CD4-positive, alpha-beta T cell treated with Interleukin-10 for 1 hour (primary cell): ENCODE results near the gene MPP3.

Experiments used
- DNase-seq: peaks from one replicate; pipeline ENCODE4 v3.0.0-alpha.2; 2020

Gene MPP3

DNA sequence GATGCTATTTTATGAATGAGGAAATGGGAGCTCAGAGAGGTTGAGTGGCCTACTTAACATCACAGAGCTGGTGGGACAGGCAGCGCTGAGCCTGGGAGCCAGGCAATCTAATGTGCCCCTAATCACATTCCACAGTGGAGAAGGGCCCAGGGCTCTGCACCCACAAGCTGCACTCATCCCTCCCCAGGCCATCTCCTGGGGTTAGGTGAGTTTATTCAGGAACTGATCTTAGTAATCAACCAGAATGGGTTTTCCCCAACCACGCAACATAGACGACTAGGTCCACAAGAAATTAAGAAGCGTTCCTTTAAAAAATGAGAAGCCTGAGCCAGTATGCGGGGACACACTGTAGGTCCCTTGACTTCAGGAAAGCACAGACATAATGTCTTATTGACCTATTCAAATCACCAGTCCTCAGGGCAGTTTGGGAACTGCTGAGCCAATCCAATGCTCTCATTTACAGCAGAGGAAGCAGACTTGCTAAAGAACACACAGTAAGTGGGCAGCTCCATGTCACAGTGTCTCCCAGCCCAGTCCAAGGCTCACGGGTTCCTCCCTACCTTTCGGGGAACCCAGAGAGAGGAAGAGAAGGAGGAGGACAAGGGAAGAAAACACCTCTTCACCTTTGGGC is 2.3 kb downstream of the MPP3 start:
- no peak for DNase-seq

DNA sequence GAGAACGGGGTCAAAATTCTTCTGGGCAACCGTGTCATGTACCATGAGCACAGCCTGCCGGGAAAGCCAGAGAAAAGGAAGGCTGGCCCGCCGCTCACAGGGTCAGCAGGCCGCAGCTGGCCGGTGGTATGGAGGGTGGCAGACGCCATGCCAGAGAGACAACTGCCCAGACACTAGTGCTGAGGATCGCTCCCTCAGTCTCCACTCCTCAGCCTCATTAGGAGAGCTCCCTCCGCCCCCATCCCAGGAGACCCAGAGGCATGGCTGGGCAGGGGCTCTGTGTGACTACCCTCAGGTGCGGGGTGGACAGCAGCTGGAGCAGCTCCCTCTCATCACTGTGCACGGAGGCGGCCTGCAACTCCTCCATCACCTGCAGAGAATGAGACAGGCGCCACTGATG is 3.2 kb downstream of the MPP3 start:
- DNase-seq: no peak

DNA sequence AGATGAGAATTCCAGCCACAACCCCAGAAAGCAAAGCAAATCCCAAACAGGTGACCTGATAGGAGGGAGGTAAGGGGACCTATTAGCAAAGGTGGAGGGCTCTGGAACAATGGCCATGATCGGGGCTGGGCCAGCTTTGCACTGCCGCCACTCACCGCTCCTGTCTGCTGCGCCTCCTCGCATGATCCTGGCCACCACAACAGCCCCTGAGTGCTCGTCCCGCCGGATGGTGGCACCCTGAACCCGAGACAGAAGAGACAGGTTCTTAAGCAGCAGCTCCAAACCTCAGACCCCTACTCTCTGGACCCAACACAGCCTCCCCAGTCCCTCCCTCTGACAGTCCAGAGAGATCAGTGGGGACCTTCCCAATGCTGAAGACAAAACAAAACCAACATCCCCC is 5.3 kb downstream of the MPP3 start:
- DNase-seq: no peak

DNA sequence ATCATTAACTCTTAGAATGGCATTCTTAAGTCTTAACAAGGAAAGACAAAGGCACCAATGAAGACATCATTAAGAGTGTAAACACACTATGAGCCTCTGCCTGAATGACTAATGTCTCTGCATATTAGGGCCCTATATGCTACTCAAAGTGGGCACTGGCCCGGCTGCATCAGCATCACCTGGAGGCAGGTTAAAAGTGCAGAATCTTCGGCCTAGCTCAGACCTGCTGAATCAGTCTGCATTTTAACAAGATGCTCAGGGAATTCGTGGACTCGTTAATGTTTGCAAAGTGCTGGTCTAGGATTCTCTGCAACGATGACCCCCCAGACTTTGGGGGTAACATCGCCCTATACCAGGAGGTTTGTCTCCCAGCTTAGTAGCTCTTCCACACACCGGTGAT is 6.7 kb downstream of the MPP3 start:
- DNase-seq: no peak

DNA sequence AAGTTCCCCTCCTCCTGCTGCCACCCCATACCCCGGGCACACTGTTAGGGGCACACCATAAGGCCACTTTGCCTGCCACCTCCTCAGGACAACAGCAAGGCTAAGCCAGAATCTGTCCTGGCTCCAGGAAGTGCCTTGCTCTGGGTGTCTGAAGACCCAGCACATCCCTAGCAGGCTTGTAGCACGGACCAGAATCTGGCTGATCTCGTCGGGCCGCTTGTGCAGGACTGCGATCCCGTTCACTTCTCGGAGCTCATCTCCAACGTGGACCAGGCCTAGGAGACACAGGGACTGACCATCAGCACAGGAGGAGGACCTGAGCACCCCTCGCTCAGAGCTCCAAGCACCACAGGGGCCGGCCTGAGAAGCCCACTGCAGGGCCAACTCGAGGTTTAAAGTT is 7.4 kb downstream of the MPP3 start:
- no peak for DNase-seq

DNA sequence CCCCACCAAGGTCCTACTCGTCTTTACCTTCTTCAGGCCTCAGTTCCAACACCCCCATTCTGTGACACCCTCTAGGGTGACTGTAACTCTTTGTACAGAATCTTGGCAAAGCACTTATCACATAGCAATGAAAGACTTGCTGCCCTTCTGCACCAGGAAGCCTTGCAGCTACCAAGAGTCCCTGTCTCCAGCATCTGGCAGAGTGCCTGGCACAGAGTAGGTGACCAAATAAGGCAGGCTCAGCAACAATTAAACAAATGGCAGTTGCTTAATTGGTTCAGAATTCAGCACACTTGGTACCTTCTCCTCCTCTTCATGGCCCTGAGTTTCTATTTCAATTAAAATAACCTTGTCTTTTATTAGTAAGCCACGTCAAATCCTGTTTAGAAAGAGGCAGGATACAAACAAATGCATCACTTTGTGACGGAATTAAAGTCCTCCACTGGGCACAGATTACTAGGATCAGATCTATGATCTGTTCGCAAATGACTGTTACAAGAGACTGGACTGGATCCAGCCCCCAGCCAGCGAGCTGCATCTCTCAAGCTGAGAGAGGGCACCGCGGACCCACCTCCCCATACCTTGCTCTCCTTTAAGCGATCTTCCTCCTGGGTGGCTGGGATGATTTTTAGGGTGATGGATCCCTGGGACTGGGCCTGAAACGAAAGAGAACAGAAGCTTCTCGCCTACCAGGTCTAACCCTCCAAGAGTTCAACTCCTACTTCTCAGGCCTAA is 9.4 kb downstream of the MPP3 start:
- DNase-seq: no peak

DNA sequence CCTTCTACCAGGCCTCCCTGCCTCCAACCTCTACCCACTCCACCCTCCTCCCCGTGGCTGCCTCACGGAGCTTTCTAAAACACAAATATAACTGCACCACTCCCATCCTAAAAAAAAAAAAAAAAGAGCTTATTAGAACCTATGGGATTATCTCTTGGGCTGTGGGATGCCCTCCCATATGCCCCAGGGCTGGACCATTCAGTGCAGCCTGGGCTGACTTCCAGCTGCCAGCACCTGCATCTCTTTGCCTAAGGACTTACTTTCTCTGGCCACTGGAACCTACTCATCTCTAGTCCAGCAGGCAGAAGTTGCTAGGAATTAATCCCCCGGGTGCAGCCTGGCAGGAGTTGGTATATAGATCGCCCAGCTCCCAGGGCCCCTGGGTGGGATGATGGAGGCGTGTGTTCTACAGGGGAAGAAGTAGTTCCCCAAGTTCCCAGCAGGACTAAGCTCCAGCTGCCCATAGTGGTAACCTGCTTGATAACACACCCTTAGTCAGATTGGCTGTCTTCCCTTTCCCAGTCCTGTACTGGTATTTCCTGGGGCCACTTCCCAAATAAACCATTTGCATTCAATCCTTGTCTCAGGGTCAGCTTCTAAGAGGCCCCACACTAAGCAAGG is 10.3 kb downstream of the MPP3 start:
- DNase-seq: no peak

DNA sequence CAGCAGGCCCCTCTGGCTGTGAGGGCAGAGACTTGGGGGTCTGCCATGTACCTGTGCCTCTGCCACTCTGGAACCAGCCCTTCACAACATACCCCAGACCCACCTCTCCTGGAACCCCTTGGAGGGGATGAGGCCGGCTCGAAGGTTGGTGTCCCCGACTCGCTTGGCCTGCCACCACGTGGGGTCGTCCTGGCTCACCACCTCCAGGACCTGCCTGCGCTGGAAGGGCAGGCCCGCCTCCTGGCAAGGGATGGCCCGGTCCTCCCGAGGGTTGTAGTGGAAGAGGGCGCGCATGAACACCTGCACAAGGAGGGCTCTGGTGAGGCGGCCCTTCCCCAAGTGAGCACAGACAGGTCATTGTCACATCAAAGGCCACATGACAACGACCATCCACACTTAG is 12.2 kb downstream of the MPP3 start:
- no peak for DNase-seq

DNA sequence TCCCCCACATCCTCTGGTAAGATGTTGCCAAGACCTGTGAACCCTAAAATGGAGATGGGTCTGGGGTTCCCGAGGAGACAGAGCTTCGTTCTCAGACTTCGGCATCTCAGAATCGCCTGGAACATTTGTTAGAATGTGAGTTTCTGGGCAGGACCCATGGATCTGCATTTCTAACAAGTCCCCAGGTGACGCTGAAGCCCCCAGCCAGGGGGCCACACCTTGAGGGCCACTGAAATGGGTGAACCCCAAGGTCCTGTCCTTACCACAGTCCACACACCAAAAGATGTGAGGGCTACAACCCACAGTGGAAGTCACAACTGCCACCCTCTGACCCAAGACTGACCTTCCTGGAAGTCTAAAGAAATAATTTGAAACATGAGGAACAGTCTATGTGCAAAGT is 14.0 kb downstream of the MPP3 start:
- no peak for DNase-seq

DNA sequence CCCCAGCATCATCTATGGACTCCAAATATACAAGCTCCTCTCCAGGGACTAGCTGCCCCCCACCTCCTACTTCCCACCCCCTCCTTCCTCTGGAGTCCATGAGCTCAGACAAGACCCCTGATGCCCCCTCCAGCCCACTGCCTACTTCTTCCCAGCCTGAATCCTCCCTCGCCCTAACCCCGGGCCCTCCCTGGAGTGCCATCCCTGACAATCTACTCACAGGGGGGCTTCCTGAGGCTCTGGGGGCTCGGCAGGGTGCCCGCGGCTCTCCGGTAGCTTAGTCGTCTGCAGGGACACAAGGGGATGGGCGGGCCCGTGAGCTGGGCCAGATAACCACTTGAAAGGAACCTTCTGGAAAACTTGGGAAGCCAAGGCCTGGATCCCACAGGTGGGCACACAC is 15.1 kb downstream of the MPP3 start:
- no peak for DNase-seq

DNA sequence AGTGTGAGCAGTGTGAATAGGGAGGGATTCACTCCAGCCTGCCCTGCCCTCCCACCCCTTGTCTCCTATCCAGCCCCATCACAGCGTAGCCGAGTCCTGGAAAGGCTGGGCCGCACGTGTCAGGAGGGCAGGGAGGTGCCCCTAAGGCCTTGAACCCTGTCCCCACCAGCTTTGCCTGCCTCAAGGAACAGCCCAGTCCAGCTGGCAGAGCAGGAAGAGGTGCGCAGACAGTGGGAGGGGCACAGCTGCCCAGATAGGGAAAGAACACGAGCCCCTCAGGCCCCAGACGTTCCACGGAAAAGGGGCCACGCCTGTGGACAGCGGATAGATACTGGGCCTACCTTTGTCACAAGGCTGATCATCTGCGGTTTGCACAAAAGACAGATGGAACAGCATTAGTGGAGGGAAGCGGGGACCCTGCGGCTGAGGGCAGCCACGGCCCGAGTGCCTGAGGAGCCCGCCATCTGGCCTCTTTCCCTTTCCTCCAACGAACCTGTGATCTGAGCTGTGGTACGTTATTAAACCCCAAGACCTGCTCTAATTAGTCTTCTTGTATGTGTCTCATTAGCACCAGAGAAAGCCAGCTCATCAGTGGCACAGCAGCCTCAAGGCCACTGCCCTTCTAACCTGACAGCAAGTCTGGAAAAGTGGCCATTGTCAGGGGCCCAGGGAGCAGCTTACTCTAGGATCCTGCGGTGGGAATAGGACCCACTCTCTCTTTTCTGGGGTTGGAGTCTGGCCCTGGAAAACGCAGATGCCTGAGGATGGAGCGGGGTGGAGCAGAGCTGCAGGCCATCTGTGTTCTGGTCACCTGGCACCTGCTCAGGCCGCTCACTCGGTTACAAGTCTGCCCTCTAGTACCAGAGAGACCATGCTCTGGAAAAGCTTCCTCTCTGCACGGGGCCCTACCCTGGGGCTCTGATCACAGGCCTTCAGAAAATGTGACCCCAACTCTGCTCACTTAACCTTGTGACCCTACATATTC is 16.3 kb downstream of the MPP3 start:
- DNase-seq: no peak

DNA sequence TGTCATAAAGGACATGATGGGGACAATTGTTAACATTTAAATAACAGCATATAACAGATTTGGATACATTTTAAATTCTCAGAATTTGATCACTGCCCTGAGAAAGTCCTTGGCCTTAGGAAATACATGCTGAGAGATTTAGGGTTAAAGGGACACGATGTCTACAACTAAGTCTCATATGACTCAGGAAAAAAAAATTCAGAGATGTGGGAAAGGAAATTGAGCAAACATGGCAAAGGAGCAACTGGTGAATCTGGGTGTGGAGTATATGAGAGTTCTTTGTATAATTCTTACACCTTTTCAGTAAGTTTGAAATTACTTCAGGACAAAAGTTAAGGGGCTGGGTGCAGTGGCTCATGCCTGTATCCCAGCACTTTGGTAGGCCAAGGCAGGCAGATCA is 18.2 kb downstream of the MPP3 start:
- no peak for DNase-seq

DNA sequence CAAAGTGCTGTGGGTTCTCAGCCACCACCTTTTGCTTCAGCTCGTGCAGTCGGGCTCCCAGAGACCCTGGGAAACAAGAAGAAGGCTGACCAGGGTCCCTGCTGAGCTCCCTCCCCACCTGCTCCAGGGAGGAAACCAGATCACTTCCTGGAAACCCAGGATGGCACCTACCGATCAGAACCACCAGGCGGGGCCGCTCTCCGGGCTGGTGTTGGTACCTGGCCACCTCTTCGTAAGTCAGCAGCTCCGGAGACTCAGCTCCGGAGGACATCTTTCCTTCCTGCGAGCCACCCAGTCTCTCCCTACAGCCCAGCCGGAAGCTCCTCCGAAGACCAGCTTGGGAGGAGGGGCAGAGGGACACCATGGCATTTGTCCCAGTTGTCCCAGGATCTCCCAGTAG is 18.9 kb downstream of the MPP3 start:
- DNase-seq: no peak

DNA sequence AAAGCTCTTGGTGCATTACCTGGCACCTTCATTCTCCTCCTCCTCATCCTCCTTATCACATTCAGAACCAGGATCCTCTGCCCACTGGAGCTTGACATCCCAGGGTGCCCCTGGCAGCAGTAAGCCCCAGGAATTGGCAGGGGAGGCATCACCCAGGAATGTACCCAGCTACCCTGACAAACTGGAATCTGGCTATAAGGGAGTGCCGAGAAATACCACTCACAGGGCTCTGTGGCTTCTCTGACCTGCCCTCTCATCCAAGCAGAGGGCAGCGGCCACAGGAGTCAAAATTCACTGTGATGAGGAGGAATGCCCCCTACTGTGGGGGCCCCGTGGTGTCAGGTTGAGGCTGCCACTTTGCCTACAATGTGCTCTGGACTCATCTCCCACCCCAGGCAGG is 19.6 kb downstream of the MPP3 start:
- no peak for DNase-seq

DNA sequence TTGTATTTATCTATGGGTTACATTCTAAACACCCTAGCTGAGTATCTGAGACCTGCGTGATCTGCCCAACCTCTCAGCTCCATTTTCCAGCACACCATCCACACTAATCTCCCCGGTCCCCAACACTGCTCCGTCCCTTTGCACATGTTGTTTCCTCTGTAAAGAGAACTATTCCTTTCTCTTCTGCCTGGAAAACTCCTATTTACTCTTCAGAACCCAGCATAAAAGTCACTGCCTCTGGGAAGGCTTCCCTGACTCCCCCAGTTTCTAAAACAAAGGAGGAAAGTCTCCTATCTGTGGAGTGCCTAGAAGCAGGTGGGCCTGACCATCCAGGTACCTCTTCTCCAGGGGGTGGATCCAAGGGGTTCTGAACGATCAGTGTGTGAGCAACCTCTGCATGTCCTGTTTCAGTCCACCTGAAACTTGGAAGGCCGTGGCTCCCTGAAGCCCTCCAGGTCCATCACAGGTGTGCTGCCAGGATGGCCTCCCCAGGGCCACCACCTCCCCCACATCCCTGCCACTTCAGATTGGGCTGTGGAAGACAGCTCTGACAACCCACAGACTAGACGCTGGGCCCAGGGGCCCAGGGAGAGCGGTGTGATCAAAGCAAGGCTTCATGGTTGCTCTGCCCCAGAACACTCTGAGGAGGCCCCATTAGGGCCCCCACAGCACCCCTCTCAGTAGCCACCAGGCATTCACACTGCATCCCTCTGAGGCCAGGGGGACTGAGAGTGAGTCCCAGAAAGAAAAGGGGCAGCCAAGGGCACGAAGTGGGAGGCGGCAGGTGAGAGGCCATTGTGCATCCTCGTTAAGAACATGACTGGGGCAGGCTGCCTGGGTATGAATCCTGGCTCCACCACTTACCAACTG is 20.3 kb downstream of the MPP3 start:
- DNase-seq: no peak

DNA sequence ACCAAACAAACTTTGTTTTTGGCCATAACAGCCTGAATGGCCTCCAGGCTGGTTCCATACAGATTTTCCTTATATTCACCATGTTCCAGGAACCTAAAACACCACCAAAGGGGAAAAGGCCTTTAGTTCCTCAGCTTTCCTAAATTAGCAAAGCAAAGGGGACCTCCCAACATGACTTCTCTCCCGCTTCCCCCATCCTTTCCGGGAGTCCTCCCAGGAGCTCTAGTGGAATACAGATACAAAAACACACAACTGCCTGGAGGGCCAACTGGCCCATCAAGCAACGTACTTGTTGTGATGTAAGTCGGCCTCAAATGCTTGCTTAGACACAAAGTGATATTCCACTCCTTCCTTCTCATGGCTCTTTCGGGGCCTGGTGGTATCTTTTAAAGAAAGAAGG is 22.1 kb downstream of the MPP3 start:
- DNase-seq: no peak

DNA sequence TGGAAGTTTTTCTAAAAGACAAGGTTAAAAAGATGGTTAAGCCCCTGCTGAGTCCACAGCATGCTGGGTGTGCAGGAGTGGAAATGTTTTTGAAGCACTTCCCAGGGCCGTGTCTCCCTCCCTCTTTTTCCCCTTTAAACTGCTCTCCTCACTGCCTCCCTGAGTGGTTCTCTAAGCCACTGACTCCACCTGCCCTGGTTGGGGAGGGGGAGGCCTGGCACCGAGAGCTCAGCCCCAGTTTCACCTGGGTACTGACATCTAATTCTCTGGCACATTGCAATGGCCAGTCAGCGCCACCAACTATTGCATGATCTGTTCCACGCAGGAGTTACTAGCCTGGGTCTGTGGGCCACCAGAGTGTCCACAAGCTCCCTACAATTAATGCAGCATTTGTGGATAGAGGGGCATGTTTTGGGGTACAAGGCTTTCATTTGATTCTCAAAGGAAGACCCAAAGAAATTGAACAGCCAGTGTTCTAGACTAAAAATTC is 22.7 kb downstream of the MPP3 start:
- DNase-seq: no peak

DNA sequence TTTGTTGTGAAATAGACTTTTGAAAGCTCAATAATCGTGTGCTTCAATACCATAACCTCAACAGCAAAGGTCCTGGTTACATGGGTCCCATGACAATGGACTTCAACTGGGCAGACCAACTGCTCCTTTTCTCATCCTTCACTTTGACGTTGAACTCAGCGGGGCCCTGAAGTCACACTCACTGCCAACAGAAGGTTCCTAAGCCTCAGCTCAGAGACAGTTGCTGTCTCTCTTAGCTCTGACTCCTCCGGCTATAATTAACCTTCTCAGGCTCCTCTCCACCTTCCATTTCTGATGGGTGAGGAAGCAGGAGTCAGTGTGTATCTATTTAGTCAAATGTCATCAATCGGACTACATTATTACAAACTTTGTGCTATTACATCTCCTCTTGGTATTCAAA is 23.8 kb downstream of the MPP3 start:
- no peak for DNase-seq

DNA sequence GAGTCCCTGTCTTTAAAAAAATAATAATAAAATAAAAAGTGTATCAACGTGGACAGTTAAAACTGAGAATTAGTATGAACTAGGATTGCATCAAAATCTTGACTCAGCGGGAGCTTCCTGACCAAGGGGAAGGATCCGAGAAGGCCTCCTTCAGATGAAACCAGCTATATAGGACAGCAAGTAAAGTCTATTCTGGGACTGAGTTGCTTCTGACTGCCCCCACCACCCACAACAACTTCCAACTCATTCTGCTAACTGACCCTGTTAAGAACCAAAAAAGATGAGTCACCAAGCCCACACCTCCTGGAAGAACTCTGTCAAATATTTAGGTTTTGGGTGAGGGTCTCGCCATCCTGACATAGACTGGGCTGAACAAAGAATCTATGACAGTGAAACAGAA is 24.9 kb downstream of the MPP3 start:
- no peak for DNase-seq

DNA sequence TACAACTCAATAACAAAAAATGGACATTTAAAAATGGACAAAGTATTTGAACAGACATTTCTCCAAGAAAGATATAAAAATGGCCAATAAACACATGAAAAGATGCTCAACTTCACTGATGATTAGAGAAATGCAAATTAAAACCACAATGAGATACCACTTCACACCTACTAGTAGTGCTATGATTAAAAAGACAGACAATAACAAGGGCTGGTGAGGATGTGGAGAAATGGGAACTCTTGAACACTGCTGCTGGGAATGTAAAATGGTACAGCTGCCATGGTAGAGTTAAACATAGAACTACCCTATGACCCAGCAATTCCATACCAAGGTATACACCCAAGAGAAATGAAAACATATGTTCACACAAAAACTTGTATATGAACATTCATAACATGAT is 27.8 kb downstream of the MPP3 start:
- DNase-seq: no peak

DNA sequence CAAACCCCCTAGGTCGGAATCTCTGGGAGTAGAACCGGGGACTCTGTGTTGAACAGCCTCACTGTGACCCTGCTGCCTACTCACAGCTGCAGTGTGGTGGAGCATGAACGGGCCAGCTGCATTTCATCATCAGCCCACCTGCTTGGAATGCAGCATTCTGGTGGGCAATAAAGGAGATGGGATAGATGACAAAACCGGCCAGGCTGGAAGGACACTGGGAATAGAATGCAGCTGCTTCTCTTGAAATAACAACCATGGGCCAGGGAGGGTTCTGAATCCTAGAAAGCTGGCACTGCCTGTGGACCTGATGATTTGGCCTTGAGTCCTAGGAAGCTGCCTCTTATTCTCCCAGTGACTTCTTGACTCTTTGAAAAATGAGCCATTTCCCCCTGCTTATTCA is 29.2 kb downstream of the MPP3 start:
- DNase-seq: no peak

DNA sequence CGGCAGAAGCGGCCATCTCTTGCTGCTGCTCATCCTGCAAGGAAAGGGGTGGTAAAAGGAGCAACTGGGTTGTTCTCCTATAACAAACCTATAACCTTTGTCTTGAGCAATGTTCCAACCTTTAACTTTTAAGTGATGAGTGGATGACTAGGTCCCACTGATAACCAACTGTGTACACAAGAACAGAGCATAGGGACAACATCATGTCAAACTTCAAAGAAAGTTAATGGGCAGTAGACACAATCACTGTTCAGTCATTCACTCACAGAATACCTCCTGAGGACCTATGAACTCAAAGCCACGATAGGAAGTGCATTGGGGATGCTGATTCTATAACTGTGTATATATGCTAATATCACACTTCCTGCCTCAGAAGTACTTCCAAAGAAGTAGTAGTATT is 31.1 kb downstream of the MPP3 start:
- DNase-seq: no peak
